Activated gamma-delta T cell treated with anti-CD3 and anti-CD28 coated beads, Interleukin-2, amount 50 U/mL, for 16 hours (primary cell): ENCODE results near the gene MATN1.

Experiments used
- DNase-seq: peaks from one replicate; pipeline ENCODE4 v3.0.0-alpha.2; 2020; ENCODE audit warnings: low read depth

MATN1 gene

DNA sequence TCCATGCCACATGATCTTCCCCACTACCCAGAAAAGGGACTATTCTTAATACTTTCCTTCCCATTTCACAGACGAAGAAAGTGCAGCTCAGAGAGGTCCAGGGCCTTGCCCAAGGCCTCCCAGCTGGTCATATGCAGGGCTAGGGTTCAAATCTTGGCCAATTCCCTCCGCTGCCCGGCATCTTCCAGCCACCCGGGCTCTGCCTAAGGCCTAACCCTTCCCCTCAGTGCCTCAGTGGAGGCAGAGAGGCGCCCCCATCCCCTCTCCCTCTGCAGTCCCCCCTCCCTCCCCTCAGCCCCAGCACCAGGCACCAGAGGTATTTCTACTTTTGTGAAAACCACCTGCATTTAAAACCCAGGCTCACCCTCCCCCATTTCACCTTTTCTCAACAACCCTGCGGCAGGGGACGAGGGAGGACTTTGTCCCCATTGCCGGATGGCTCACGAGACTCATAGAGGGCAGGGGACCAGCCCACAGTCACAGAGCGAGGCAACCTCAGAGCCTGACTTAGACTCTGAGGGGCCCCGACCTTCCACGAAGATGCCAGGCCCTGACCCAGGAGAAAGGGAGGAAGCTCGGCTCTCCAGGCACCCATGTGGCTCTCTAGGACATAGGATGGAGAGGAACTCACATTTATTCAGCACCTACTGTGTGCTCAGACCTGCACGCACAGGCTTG is 21.9 kb upstream of the MATN1 start:
- no peak for DNase-seq

GRCh38 chr1:30744060-30744756 is 20.8 kb upstream of the MATN1 start:
- DNase-seq: no peak

GRCh38 chr1:30743584-30744059 is 20.2 kb upstream of the MATN1 start:
- DNase-seq: peak; percentile 54

- no peak for DNase-seq
Observed at GRCh38 chr1:30742963-30743559, 19.7 kb upstream of the MATN1 start.

GRCh38 chr1:30742300-30742962 is 19.0 kb upstream of the MATN1 start:
- no peak for DNase-seq

GRCh38 chr1:30741239-30741894 is 18.0 kb upstream of the MATN1 start:
- no peak for DNase-seq

DNA sequence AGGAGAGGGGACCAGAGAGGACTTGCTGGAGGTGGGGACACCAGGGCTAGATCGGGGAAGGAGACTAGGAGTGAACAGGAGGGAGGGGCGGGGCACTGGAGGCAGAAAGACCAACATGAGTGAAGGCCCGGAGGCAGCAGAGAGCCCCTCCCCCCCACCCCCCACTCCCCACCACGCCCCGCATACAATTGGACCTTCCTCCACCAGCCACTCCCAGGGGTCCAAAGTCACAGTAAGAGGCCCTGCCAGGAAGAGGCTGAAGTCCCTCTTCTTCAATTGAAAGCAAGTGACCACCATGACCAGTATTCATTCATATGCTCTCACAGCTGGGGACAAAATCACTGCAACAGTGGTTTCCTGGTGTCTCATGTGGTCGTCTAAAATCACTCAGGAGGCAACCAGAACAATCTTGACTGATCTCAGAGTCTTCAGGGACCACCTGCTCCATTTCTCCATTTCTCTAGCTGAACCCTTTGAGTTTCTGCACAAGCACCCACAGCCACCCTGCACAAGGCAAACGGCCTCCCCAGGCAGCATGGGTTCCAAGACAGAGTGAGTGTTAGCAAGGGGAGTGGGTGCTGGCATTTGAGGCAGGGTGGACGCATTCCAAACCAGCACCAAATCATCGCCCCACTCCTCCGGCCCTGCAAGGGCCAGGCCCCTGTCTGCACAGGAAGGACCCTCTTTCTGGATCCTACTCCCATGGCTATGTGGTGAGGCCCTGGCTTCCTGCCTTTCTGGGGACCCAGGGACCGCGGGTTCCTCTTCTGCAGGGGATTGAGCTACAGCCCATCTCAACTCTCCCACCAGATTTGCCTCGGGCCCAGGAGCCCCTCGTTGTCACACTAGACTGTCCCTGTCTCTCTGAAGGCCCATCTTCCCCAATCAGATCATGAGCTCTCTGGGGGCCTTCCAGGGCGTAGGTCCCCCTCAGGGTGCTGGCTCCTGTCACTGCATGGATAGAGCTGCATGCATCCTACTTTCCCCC is 17.2 kb upstream of the MATN1 start:
- DNase-seq: no peak

DNA sequence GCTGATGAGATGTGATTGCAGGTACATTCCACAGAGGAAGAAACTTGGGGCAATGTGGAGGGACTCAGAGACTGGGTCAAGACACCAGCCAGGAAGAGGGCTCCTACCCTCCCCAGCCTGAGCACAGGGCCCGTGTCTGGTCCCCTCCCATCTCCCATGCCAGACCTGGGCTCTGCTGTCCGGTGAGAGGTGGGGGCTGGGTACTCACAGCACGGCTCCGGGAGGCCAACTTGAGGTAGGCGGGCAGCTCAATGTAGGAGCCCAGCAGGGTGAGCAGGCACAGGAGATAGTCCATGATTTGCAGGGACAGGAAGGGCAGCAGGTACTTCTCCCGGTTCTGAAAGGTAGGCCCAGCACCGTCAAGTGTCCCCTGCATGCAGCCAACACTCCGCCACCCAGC is 16.2 kb upstream of the MATN1 start:
- no peak for DNase-seq

GRCh38 chr1:30738715-30739559 is 15.6 kb upstream of the MATN1 start:
- DNase-seq: no peak

- DNase-seq: no peak
Observed at GRCh38 chr1:30738040-30738714, 14.8 kb upstream of the MATN1 start.

DNA sequence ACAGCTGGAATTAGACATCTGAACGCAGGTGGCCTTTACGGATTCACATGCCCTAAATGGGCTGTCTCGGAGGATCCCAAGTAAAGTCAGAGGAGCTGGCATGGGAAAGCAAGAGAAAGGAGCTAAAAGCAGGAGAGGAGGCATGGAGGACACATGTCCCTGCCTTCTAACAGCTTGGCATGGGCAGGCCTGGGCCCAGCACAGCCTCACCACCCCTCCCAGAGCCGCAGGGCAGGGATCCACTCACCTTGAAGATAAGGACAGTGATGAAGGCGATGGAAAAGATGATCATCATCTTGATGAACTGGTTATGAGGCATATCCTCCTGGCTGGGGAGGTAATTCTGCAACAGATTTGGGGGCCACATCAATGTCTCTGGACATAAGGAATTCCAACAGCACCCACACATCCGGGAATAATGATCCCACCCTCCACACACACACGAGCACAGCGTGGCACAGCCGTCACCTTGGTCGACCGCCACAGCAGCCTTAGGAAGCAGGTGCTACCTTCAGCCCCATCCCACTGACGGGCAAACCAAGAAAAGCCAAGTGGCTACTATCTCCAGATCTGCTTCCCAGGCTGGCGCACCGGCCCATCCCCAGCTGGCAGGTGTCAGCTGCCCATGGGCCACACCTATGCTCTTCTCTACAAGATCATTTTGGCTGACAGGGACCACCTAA is 14.1 kb upstream of the MATN1 start:
- DNase-seq: no peak

DNA sequence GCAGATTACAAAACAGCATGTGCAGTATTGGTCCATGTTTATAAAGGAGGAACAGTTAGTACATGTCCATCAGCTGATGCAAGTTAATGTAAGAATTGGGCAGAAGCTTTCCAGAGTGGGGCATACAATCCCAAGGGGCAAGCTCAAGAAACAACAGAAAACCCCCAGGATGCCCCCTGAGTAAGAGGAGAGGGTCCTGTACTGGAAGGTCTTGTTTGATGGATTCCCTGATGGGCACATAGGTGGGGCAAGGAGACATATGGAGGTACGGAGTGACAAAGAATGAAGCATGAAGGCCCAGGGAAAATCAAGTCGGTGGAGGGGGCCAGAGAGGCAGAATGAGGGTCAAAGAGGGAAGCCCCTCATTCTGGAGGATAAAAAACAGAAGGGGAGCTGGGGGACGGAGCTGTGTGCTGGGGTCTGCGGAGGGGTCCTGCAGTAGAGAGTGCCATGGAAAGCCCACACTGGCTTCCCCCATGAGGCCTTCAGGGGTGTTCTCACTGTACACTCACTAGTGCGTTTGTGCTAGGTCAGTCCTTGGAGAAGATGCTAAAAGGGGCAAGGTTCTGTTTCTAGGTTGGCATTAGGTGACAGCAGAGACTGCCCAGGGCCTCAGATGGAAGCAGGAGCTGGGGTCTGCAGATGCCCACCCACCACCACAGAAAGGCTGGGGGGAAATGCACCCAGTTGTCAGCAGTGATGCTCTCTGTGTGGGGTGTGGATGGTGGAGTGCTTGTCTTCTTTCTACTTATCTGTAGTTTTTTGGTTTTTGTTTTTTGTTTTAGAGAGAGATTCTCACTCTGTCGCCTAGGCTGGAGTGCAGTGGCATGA is 12.5 kb upstream of the MATN1 start:
- DNase-seq: no peak

- DNase-seq: no peak
Observed at GRCh38 chr1:30735124-30735523, 11.7 kb upstream of the MATN1 start.

- no peak for DNase-seq
Observed at GRCh38 chr1:30734580-30734979, 11.2 kb upstream of the MATN1 start.

- no peak for DNase-seq
Observed at GRCh38 chr1:30734106-30734505, 10.7 kb upstream of the MATN1 start.

GRCh38 chr1:30733493-30733892 is 10.1 kb upstream of the MATN1 start:
- no peak for DNase-seq

GRCh38 chr1:30732277-30732996 is 9.1 kb upstream of the MATN1 start:
- DNase-seq: no peak
